ENCODE measurements around the gene CEP152. TPM values are rescaled to one million over a fixed set of nuclear protein-coding genes. Genes with fewer than 3 reads are reported as not detected.
"Not testable (repeated sequence)": the region's sequence is repeated elsewhere in the genome, so short reads cannot be mapped to it uniquely, and the experiment has no call there.

CEP152 gene
- total and polyA plus RNA-seq, 7 donors, result 0.35 to 1.3 (median 0.69) TPM

GRCh38 chr15:48795901-48796300, 15.0 kb downstream of the CEP152 start:
- no peak overlapping the region for H3K4me3 ChIP-seq
- DNase-seq (no peak), ATAC-seq (no peak)
- H3K27me3 ChIP-seq (ENCODE audit: insufficient read depth in 3 of 3, low read length in 2 of 3), result no peaks in the 10 kb centered on the region
- H3K36me3 ChIP-seq (ENCODE audit: insufficient read depth in 1 of 2, low read depth in 1 of 2), result no peaks in the 10 kb centered on the region
- no peak overlapping the region for H3K27ac ChIP-seq
- no peaks in the 10 kb centered on the region for H3K4me1 ChIP-seq
- 95 to 96% (median 95%) methylated on average over 3 of the region's 3 CpGs for WGBS, 3 donors
- intact Hi-C loops (cut with DNase I), result no loop called here
- TF ChIP-seq CTCF (IDR thresholded peaks at IDR 0.05), result no peak
- no peaks in the 10 kb centered on the region for H3K9me3 ChIP-seq

- 88 to 98% (median 95%) methylated on average over 2 of the region's 2 CpGs for WGBS, 3 donors
These were observed 16.2 kb downstream of the CEP152 start for GRCh38 chr15:48794697-48795134.

GRCh38 chr15:48792408-48792807, 18.5 kb downstream of the CEP152 start:
- no peak overlapping the region for H3K27ac ChIP-seq
- DNase-seq (no peak), ATAC-seq (no peak)
- no peaks in the 10 kb centered on the region for H3K27me3 ChIP-seq (ENCODE audit: insufficient read depth in 3 of 3, low read length in 2 of 3)
- H3K4me1 ChIP-seq, result no peaks in the 10 kb centered on the region
- no peak for TF ChIP-seq CTCF (IDR thresholded peaks at IDR 0.05)
- H3K4me3 ChIP-seq, result no peak overlapping the region
- whole genome bisulfite sequencing, 3 donors, result 51 to 90% (median 75%) methylated on average over 3 of the region's 3 CpGs
- H3K9me3 ChIP-seq, result no peaks in the 10 kb centered on the region
- intact Hi-C loops (cut with DNase I), result no loop called here
- peaks cover 0 to 8% of the 10 kb centered on the region in 2 donors for H3K36me3 ChIP-seq (ENCODE audit: insufficient read depth in 1 of 2, low read depth in 1 of 2)

More at GRCh38 chr15:48794697-48795134, 16.2 kb downstream of the CEP152 start:
- no peaks in the 10 kb centered on the region for H3K4me1 ChIP-seq
- no peaks in the 10 kb centered on the region for H3K36me3 ChIP-seq (ENCODE audit: insufficient read depth in 1 of 2, low read depth in 1 of 2)
- intact Hi-C loops (cut with DNase I), result no loop called here
- no peak for DNase-seq
- TF ChIP-seq CTCF (IDR thresholded peaks at IDR 0.05), result no peak
- H3K9me3 ChIP-seq, result no peaks in the 10 kb centered on the region
- H3K4me3 ChIP-seq, result no peak overlapping the region
- H3K27ac ChIP-seq, result no peak overlapping the region
- ATAC-seq, result no peak
- no peaks in the 10 kb centered on the region for H3K27me3 ChIP-seq (ENCODE audit: insufficient read depth in 3 of 3, low read length in 2 of 3)

GRCh38 chr15:48790466-48791115, 20.3 kb downstream of the CEP152 start:
- H3K4me1 ChIP-seq; ATAC-seq; H3K36me3 ChIP-seq (ENCODE audit: insufficient read depth in 1 of 2, low read depth in 1 of 2); H3K27ac ChIP-seq; H3K27me3 ChIP-seq (ENCODE audit: insufficient read depth in 3 of 3, low read length in 2 of 3); H3K9me3 ChIP-seq; intact Hi-C loops (cut with DNase I); H3K4me3 ChIP-seq: not testable (repeated sequence)
- peak; percentile 27 to 54 for DNase-seq
- 88 to 91% (median 91%) methylated on average over 12 of the region's 12 CpGs for WGBS, 3 donors

GRCh38 chr15:48785712-48786111, 25.2 kb downstream of the CEP152 start:
- DNase-seq, result no peak
- Histone ChIP-seq H3K4me1 (no peaks in the 10 kb centered on the region), H3K4me3 (no peak overlapping the region), H3K9me3 (no peaks in the 10 kb centered on the region), H3K27me3 (ENCODE audit: insufficient read depth in 3 of 3, low read length in 2 of 3) (no peaks in the 10 kb centered on the region), H3K36me3 (ENCODE audit: insufficient read depth in 1 of 2, low read depth in 1 of 2) (peaks cover 3 to 22% of the 10 kb centered on the region in 2 donors), H3K27ac (no peak overlapping the region)
- intact Hi-C loops (cut with DNase I), result loop anchor here in 1 of 2 donors (10.0 kb wide), 1 partner anchor 411 kb away; no protein-coding TSS in a partner anchor
- ATAC-seq, result no peak
- TF ChIP-seq CTCF (IDR thresholded peaks at IDR 0.05), result no peak
- 46 to 66% (median 64%) methylated on average over 2 of the region's 2 CpGs for WGBS, 3 donors
